GM12878 (cell line): ENCODE results near the gene CAP2. TPM values are rescaled to one million over a fixed set of nuclear protein-coding genes. Genes with fewer than 3 reads are reported as not detected.

Source experiments
- ATAC-seq: fragments of 200-7000 bp; cut with Tn5 transposase; 3 replicates; pipeline ENCODE4 v1.9.1; 2020; ENCODE audit warnings: mild to moderate bottlenecking, moderate library complexity
- BruUV-seq: library from RNA; stranded (reverse); fragments of 400-500 nt; replicated peaks from 2 replicates; lab custom pipeline; 2021; lab: Mats Ljungman, UMichigan
- CTCF ChIA-PET: fragments of 300-600 bp; sonication (Branson Sonifier 250); formaldehyde crosslinking; extraction: SDS; loops from one replicate; lab custom pipeline; 2021; ENCODE audit warnings: inconsistent platforms; lab: Yijun Ruan, JAX
- POLR2A ChIA-PET: fragments of 350-600 bp; formaldehyde crosslinking; extraction: SDS; loops from one replicate; lab custom pipeline; 2021; ENCODE audit warnings: inconsistent platforms; lab: Charles Lee
- RAD21 ChIA-PET: fragments of 300-600 bp; sonication (Branson Sonifier 250); formaldehyde crosslinking; loops from one replicate; lab custom pipeline; 2023; ENCODE audit warnings: antibody characterized with exemption; ENCODE audit not compliant: unreplicated experiment; lab: Charles Lee
- SMC1A ChIA-PET: fragments of 300-600 bp; sonication (Branson Sonifier 250); formaldehyde crosslinking; loops from one replicate; lab custom pipeline; 2023; ENCODE audit not compliant: unreplicated experiment, uncharacterized antibody; lab: Charles Lee
- DNase-seq: peaks from one replicate; pipeline ENCODE4 v3.0.0-alpha.2; 2011; ENCODE audit warnings: low read depth, low spot score
- FAIRE-seq: peaks from 3 replicates; lab custom pipeline; 2011; peaks lifted over from hg19 to GRCh38; lab: Jason Lieb, UNC
- H2AFZ ChIP-seq: 2 replicates; pipeline ENCODE4 v1.6.0; 2011; ENCODE audit warnings: low read depth, low read length, control low read depth; ENCODE audit not compliant: control insufficient read depth
- H3K27ac ChIP-seq: 2 replicates; pipeline ENCODE4 v1.5.1; 2011; ENCODE audit warnings: control low read depth; ENCODE audit not compliant: control insufficient read depth, insufficient read depth
- H3K27me3 ChIP-seq, 2 experiments: replicated peaks in 1 of 2; 2 replicates each; pipeline versions ENCODE4 v1.6.0 to v1.6.1; 2011; ENCODE audit warnings: low read length in 1 of 2; ENCODE audit not compliant: control insufficient read depth in 2 of 2, insufficient read depth in 2 of 2
- H3K36me3 ChIP-seq, 2 experiments: 2 replicates each; pipeline ENCODE4 v1.5.1; 2011; ENCODE audit warnings: low read length in 1 of 2; ENCODE audit not compliant: control insufficient read depth in 2 of 2, insufficient read depth in 2 of 2
- H3K4me1 ChIP-seq: 2 replicates; pipeline ENCODE4 v1.6.1; 2011; ENCODE audit warnings: mild to moderate bottlenecking, low read length, moderate library complexity, mixed read lengths; ENCODE audit not compliant: control insufficient read depth, insufficient read depth
- H3K4me2 ChIP-seq: 2 replicates; pipeline ENCODE4 v1.6.0; 2011; ENCODE audit warnings: control low read depth; ENCODE audit not compliant: control insufficient read depth, insufficient read depth
- H3K4me3 ChIP-seq: fragments of 200-600 bp; sonication (generic); 2 replicates; pipeline ENCODE4 v1.5.1; 2016
- H3K79me2 ChIP-seq: 2 replicates; pipeline ENCODE4 v1.6.0; 2011; ENCODE audit warnings: low read length; ENCODE audit not compliant: control insufficient read depth, insufficient read depth
- H3K9ac ChIP-seq: 2 replicates; pipeline ENCODE4 v1.8.0; 2011; ENCODE audit warnings: low read length, control low read depth, mixed read lengths; ENCODE audit not compliant: control insufficient read depth, insufficient read depth
- H3K9me3 ChIP-seq: replicated peaks from 3 replicates; pipeline ENCODE4 v1.5.1; 2011; ENCODE audit warnings: mild to moderate bottlenecking, low read length; ENCODE audit not compliant: control insufficient read depth, insufficient read depth
- H4K20me1 ChIP-seq: 2 replicates; pipeline ENCODE4 v1.6.0; 2011; ENCODE audit not compliant: control insufficient read depth, insufficient read depth
- IKZF2 ChIP-seq, 2 experiments: fragments of 450-650 bp; IDR thresholded peaks; 2 replicates each; pipeline ENCODE4 v1.6.1; 2017; ENCODE audit warnings: mild to moderate bottlenecking in 2 of 2, moderate library complexity in 2 of 2
- KDM1A ChIP-seq: fragments of 200-600 bp; sonication (generic); IDR thresholded peaks from 2 replicates; pipeline ENCODE4 v1.6.1; 2016; ENCODE audit warnings: borderline replicate concordance
- SMAD1 ChIP-seq: fragments of 450-650 bp; IDR thresholded peaks from 2 replicates; pipeline ENCODE4 v1.6.1; 2018; ENCODE audit warnings: mild to moderate bottlenecking, low read depth; ENCODE audit not compliant: partially characterized antibody
- YY1 ChIP-seq: IDR thresholded peaks from 2 replicates; pipeline ENCODE4 v1.6.1; 2011; ENCODE audit warnings: low read depth, mild to moderate bottlenecking, low read length
- ZNF207 ChIP-seq: fragments of 450-650 bp; IDR thresholded peaks from 2 replicates; pipeline ENCODE4 v1.6.1; 2014; ENCODE audit warnings: antibody characterized with exemption, mild to moderate bottlenecking, borderline replicate concordance
- ZZZ3 ChIP-seq: IDR thresholded peaks from 2 replicates; pipeline ENCODE4 v1.6.1; 2011; ENCODE audit warnings: low read depth; ENCODE audit not compliant: control insufficient read depth, insufficient read length
- in situ Hi-C: fragments of 300-500 bp; cut with MboI; formaldehyde crosslinking; loops from 9 replicates; pipeline ENCODE4 v1.14.3; 2018; ENCODE audit warnings: mixed read lengths
- intact Hi-C: fragments of 100-400 bp; cut with micrococcal nuclease; formaldehyde crosslinking; loops from one replicate; pipeline ENCODE4 v1.14.2; 2022; ENCODE audit not compliant: unreplicated experiment
- polyA plus RNA-seq, 11 experiments: library from polyadenylated mRNA; depleted of rRNA in 4 of 11; unstranded in 6 of 11; stranded (reverse) in 5 of 11; fragments of >200 nt; fragmentation: Nextera tagmentation in 4 of 11; fragmentation: Illumina TruSeq in 1 of 11; extraction: Ambion mirVana in 4 of 11; extraction: Trizol in 1 of 11; gene quantifications; 1 replicate in 1 of 11; 2 replicates in 10 of 11; pipeline versions ENCODE4 v1.2.1 to v1.2.3, GENCODE V29; 2011 to 2016; ENCODE audit warnings: inconsistent platforms in 2 of 11, missing spikeins in 2 of 11, low read depth in 1 of 11
- total RNA-seq, 4 experiments: library from RNA; depleted of rRNA in 3 of 4; stranded (reverse); fragments of >200 nt in 3 of 4; fragmentation: Illumina TruSeq in 1 of 4; extraction: Trizol in 1 of 4; gene quantifications; 2 replicates each; pipeline versions ENCODE4 v1.2.1 to v1.2.3, GENCODE V29; 2013 to 2021
- TF ChIP-seq, protein P1 (sequence below): fragments of 150-350 bp; IDR thresholded peaks from 2 replicates; pipeline ENCODE4 v1.6.1; 2016; ENCODE audit warnings: low read depth, low read length
- TF ChIP-seq, protein P2 (sequence below): fragments of 450-650 bp; IDR thresholded peaks from 2 replicates; pipeline ENCODE4 v1.6.1; 2017; ENCODE audit warnings: mild to moderate bottlenecking, low read depth, inconsistent platforms; ENCODE audit not compliant: poor library complexity, severe bottlenecking

CAP2 gene
- total and polyA plus RNA-seq, 10 of the 15 experiments (the other 5 are each of a cell fraction or from before 2014, with no cell fraction given) = 0.10 to 2.0 (median 0.15) TPM; not detected in 7

DNA sequence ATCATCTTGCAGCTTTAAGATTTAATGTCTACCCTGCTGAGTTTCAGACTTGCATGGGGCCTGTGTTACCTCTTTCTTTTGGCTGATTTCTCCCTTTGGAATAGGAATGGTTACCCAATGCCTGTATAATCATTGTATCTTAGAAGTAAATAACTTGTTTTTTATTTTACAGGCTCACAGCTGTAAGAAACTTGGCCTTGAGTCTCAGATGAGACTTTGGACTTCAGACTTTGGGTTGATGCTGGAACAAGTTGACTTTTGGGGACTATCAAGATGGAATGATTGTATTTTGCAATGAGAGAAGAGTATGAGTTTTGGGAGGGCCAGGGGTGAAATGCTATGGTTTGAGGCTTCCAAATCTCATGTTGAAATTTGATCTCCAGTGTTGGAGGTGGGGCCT lies 34.9 kb upstream of the CAP2 start:
- H3K36me3 ChIP-seq = no peaks in the 10 kb centered on the region
- ChIA-PET RAD21 (no interaction called here), POLR2A (interaction anchor here (0.9 kb wide), 1 partner anchor 35 kb away, joined by 3 read pairs; the partner anchor contains the start of gene CAP2), CTCF (no interaction called here), SMC1A (no interaction called here)
- no peak overlapping the region for H2AFZ ChIP-seq
- intact Hi-C loops (no loop called here), in situ Hi-C loops (no loop called here)
- H3K9ac ChIP-seq = no peak overlapping the region
- no peak for DNase-seq
- H3K9me3 ChIP-seq = no peaks in the 10 kb centered on the region
- H3K4me2 ChIP-seq = no peak overlapping the region
- H3K27ac ChIP-seq = no peak overlapping the region
- H3K79me2 ChIP-seq = no peaks in the 10 kb centered on the region
- BruUV-seq = no TSS peak
- no peaks in the 10 kb centered on the region for H3K4me1 ChIP-seq
- TF ChIP-seq YY1 = no peak
- no peak for TF ChIP-seq KDM1A
- TF ChIP-seq SMAD1 = no peak
- TF ChIP-seq, protein P1, sequence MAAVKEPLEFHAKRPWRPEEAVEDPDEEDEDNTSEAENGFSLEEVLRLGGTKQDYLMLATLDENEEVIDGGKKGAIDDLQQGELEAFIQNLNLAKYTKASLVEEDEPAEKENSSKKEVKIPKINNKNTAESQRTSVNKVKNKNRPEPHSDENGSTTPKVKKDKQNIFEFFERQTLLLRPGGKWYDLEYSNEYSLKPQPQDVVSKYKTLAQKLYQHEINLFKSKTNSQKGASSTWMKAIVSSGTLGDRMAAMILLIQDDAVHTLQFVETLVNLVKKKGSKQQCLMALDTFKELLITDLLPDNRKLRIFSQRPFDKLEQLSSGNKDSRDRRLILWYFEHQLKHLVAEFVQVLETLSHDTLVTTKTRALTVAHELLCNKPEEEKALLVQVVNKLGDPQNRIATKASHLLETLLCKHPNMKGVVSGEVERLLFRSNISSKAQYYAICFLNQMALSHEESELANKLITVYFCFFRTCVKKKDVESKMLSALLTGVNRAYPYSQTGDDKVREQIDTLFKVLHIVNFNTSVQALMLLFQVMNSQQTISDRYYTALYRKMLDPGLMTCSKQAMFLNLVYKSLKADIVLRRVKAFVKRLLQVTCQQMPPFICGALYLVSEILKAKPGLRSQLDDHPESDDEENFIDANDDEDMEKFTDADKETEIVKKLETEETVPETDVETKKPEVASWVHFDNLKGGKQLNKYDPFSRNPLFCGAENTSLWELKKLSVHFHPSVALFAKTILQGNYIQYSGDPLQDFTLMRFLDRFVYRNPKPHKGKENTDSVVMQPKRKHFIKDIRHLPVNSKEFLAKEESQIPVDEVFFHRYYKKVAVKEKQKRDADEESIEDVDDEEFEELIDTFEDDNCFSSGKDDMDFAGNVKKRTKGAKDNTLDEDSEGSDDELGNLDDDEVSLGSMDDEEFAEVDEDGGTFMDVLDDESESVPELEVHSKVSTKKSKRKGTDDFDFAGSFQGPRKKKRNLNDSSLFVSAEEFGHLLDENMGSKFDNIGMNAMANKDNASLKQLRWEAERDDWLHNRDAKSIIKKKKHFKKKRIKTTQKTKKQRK = no peak
- TF ChIP-seq ZZZ3 = no peak
- no peak for TF ChIP-seq ZNF207
- TF ChIP-seq, protein P2, sequence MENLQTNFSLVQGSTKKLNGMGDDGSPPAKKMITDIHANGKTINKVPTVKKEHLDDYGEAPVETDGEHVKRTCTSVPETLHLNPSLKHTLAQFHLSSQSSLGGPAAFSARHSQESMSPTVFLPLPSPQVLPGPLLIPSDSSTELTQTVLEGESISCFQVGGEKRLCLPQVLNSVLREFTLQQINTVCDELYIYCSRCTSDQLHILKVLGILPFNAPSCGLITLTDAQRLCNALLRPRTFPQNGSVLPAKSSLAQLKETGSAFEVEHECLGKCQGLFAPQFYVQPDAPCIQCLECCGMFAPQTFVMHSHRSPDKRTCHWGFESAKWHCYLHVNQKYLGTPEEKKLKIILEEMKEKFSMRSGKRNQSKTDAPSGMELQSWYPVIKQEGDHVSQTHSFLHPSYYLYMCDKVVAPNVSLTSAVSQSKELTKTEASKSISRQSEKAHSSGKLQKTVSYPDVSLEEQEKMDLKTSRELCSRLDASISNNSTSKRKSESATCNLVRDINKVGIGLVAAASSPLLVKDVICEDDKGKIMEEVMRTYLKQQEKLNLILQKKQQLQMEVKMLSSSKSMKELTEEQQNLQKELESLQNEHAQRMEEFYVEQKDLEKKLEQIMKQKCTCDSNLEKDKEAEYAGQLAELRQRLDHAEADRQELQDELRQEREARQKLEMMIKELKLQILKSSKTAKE = no peak
- TF ChIP-seq IKZF2 (IDR thresholded peaks at IDR 0.05) = no peak
- H3K27me3 ChIP-seq = no peaks in the 10 kb centered on the region
- no peak overlapping the region for H3K4me3 ChIP-seq
- no peak for FAIRE-seq
- H4K20me1 ChIP-seq = no peaks in the 10 kb centered on the region
- ATAC-seq = no peak
